SHP77 treated with DMSO at 0.1 percent for 48 hours (cell line): ENCODE results near the gene PCDHGA11.
"Not testable (repeated sequence)": the region's sequence is repeated elsewhere in the genome, so short reads cannot be mapped to it uniquely, and the experiment has no call there.

Experiments
- DNase-seq: peaks from one replicate; lab custom pipeline; 2025; lab: John Stamatoyannopoulos, UW

PCDHGA11 gene

GRCh38 chr5:141420855-141421488 is at the start of gene PCDHGA11:
Gene PCDHGA11, plus strand, starts transcription at chr5:141421051. Its CDS starts 177 bp downstream, at chr5:141421228.
- DNase-seq: no peak

DNA sequence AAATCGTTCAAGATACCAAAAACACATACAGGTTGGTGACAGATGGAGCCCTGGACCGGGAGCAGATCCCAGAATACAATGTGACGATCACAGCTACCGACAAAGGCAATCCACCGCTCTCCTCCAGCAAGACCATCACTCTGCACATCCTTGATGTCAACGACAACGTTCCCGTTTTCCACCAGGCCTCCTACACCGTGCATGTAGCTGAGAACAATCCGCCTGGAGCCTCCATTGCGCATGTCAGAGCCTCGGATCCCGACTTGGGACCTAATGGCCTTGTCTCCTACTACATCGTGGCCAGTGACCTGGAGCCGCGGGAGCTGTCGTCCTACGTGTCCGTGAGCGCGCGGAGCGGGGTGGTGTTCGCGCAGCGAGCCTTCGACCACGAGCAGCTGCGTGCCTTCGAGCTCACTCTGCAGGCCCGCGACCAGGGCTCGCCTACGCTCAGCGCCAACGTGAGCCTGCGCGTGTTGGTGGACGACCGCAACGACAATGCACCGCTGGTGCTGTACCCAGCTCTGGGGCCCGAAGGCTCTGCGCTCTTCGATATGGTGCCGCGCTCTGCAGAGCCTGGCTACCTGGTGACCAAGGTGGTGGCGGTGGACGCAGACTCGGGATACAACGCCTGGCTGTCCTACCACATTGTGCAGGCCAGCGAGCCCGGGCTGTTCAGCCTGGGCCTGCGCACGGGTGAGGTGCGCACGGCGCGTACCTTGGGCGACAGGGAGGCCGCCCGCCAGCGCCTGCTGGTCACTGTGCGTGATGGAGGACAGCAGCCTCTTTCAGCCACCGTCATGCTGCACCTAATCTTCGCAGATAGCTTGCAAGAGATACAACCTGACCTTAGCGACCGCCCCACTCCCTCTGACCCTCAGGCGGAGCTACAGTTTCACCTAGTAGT is 49.0 kb upstream of the PCDHGA11 start:
- DNase-seq: no peak

- DNase-seq: no peak
These were observed 47.1 kb upstream of the PCDHGA11 start, which contains the start of gene PCDHGA6 for GRCh38 chr5:141373673-141374317. Gene PCDHGA6, plus strand, starts transcription at chr5:141373891. Its CDS starts 193 bp downstream, at chr5:141374084.

GRCh38 chr5:141374627-141375026 is 46.2 kb upstream of the PCDHGA11 start:
- no peak for DNase-seq

DNA sequence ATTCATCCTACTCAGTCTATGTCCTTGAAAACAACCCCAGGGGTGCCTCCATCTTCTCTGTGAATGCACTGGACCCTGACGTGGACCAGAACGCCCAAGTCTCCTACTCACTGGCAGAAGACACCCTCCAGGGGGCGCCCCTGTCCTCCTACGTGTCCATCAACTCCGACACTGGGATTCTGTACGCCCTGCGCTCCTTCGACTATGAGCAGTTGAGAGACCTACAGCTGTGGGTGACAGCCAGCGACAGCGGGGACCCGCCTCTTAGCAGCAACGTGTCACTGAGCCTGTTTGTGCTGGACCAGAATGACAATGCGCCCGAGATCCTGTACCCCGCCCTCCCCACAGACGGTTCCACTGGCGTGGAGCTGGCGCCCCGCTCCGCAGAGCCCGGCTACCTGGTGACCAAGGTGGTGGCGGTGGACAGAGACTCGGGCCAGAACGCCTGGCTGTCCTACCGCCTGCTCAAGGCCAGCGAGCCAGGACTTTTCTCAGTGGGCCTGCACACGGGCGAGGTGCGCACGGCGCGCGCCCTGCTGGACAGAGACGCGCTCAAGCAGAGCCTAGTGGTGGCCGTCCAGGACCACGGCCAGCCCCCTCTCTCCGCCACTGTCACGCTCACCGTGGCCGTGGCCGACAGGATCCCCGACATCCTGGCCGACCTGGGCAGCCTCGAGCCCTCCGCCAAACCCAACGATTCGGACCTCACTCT is 45.3 kb upstream of the PCDHGA11 start:
- not testable (repeated sequence) for DNase-seq

DNA sequence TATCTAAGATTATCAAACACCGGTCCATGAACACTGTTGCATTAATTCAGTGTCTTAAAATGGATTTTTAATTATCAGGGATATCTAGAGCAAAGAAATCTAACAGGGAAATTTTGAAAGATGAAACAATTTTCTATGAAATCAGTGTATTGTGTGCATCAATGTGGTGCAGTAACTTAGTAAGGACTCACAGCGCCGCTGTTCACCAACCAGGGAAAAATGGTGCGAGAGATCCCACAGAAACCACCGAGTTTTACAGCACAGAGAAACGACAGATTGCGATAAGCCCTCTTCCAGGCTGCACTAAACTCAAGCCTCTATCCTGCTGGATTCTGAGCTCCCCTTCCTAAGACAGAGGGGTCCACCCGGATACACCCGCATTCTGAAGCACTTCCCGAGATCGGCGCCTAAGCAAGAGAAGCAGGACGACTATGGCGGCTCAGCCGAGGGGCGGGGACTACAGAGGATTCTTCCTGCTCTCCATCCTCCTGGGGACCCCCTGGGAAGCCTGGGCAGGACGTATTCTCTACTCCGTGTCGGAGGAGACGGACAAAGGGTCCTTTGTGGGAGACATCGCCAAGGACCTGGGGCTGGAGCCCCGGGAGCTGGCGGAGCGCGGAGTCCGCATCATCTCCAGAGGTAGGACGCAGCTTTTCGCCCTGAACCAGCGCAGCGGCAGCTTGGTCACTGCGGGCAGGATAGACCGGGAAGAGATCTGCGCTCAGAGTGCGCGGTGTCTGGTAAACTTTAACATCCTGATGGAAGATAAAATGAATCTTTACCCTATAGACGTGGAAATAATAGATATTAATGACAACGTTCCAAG is 38.2 kb upstream of the PCDHGA11 start, which contains the start of gene PCDHGA7:
TSS of gene PCDHGA7 (plus strand) at position 274 of the 826 bp plus-strand sequence. CDS start at position 432, 158 bp downstream.
- DNase-seq: no peak

DNA sequence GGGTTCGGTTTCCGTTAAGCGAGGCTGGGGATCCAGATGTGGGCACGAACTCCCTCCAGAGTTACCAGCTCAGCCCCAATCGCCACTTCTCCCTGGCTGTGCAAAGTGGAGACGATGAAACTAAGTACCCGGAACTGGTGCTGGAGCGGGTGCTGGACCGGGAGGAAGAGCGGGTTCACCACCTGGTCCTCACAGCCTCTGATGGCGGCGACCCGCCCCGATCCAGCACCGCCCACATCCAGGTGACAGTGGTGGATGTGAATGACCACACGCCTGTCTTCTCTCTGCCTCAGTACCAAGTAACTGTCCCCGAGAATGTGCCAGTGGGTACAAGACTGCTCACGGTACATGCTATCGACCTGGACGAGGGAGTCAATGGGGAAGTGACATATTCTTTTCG is 37.5 kb upstream of the PCDHGA11 start:
- no peak for DNase-seq

GRCh38 chr5:141384471-141385267 is 36.2 kb upstream of the PCDHGA11 start:
- no peak for DNase-seq

DNA sequence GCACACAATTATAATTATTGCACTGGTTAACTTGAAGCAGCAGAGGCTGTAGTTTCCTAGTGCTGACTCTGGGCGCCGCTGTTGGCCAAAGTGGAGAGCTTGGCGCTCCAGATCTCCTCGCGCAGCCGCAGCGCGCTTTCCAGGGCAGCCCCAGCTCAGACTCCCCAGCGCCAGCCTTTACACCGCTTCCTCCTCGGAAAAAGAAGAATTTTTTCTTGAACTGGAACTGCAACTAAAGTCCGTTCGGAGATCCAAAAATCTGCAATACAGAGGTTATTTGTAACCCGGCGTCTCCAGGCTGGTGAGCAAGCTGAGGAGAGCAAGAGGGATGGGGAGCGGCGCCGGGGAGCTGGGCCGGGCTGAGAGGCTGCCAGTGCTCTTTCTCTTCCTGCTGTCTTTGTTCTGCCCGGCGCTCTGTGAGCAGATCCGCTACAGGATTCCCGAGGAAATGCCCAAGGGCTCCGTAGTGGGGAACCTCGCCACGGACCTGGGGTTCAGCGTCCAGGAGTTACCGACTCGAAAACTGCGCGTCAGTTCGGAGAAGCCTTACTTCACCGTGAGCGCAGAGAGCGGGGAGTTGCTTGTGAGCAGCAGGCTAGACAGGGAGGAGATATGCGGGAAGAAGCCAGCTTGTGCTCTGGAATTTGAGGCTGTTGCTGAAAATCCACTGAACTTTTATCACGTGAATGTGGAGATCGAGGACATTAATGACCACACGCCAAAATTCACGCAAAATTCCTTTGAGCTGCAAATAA is 33.1 kb upstream of the PCDHGA11 start, which contains the start of gene PCDHGB4:
TSS of gene PCDHGB4 (plus strand) at position 142 of the 755 bp plus-strand sequence. CDS start at position 329, 187 bp downstream.
- DNase-seq: not testable (repeated sequence)

DNA sequence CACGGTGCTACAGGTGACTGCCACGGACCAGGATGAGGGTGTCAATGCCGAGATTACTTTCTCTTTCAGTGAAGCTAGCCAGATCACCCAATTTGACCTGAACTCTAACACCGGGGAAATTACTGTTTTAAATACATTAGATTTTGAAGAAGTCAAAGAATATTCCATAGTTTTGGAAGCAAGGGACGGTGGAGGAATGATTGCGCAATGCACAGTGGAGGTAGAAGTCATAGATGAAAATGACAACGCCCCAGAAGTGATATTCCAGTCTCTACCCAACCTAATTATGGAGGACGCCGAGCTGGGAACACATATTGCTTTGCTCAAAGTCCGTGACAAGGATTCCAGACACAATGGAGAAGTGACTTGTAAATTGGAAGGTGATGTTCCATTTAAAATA is 32.2 kb upstream of the PCDHGA11 start:
- DNase-seq: no peak

DNA sequence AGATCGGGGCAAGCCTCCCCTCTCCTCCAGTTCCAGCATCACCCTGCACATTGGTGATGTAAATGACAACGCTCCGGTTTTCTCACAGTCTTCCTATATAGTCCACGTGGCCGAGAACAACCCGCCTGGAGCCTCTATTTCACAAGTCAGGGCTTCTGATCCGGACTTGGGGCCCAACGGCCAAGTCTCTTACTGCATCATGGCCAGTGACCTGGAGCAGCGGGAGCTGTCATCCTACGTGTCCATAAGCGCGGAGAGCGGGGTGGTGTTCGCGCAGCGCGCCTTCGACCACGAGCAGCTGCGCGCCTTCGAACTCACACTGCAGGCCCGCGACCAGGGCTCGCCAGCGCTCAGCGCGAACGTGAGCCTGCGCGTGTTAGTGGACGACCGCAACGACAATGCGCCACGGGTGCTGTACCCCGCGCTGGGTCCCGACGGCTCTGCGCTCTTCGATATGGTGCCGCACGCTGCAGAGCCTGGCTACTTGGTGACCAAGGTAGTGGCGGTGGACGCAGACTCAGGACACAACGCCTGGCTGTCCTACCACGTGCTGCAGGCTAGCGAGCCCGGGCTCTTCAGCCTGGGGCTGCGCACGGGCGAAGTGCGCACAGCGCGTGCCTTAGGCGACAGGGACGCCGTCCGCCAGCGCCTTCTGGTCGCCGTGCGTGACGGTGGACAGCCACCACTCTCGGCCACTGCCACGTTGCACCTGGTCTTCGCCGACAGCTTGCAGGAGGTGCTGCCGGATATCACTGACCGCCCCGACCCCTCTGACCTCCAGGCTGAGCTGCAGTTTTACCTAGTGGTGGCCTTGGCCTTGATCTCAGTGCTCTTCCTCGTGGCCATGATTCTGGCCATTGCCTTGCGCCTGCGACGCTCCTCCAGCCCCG is 31.5 kb upstream of the PCDHGA11 start:
- no peak for DNase-seq

- no peak for DNase-seq
These were observed 28.2 kb upstream of the PCDHGA11 start, which contains the start of gene PCDHGA8 for GRCh38 chr5:141392429-141393198. Gene PCDHGA8, plus strand, starts transcription at chr5:141392633. Its CDS starts 181 bp downstream, at chr5:141392814.

- DNase-seq: no peak
These were observed 27.6 kb upstream of the PCDHGA11 start for GRCh38 chr5:141393267-141393666.

GRCh38 chr5:141394401-141395187 is 26.3 kb upstream of the PCDHGA11 start:
- DNase-seq: not testable (repeated sequence)

- not testable (repeated sequence) for DNase-seq
These were observed 22.9 kb upstream of the PCDHGA11 start, which contains the start of gene PCDHGB5 for GRCh38 chr5:141397756-141398551. Gene PCDHGB5, plus strand, starts transcription at chr5:141397947. Its CDS starts 181 bp downstream, at chr5:141398128.
